Panc1 (cell line): ENCODE data around the gene SYTL5. TPM values are rescaled to one million over a fixed set of nuclear protein-coding genes. Genes with fewer than 3 reads are reported as not detected.

Experiments used
- ATAC-seq: fragments of 200-7000 bp; cut with Tn5 transposase; 2 replicates; pipeline ENCODE4 v1.9.1; 2020; ENCODE audit warnings: mild to moderate bottlenecking, moderate library complexity
- BruUV-seq: library from RNA; stranded (reverse); fragments of 400-500 nt; replicated peaks from 2 replicates; lab custom pipeline; 2021; lab: Mats Ljungman, UMichigan
- CTCF ChIA-PET: fragments of 300-600 bp; sonication (Branson Sonifier 250); formaldehyde crosslinking; loops from one replicate; lab custom pipeline; 2022; ENCODE audit warnings: antibody characterized with exemption; lab: Charles Lee
- POLR2A ChIA-PET: fragments of 300-600 bp; sonication (Branson Sonifier 250); formaldehyde crosslinking; loops from one replicate; lab custom pipeline; 2022; ENCODE audit warnings: antibody characterized with exemption; lab: Charles Lee
- DNase-seq: peaks from one replicate; pipeline ENCODE4 v3.0.0-alpha.2; 2010; ENCODE audit warnings: low read depth, low spot score
- H3K27ac ChIP-seq: 2 replicates; pipeline ENCODE4 v1.5.1; 2011; ENCODE audit warnings: mild to moderate bottlenecking, low read length, inconsistent platforms
- H3K27me3 ChIP-seq: fragments of 200-500 bp; sonication (Bioruptor generic); 2 replicates; pipeline ENCODE4 v1.6.0; 2014; ENCODE audit warnings: low read length, inconsistent platforms; ENCODE audit not compliant: control insufficient read depth, insufficient read depth
- H3K36me3 ChIP-seq: fragments of 200-500 bp; sonication (Bioruptor generic); 2 replicates; pipeline ENCODE4 v1.5.1; 2014; ENCODE audit warnings: inconsistent platforms, mild to moderate bottlenecking, low read length, moderate library complexity; ENCODE audit not compliant: control insufficient read depth, insufficient read depth
- H3K4me1 ChIP-seq: 2 replicates; pipeline ENCODE4 v1.5.1; 2011; ENCODE audit warnings: inconsistent platforms, mild to moderate bottlenecking, low read length, moderate library complexity; ENCODE audit not compliant: control insufficient read depth, insufficient read depth
- H3K4me3 ChIP-seq, 2 experiments: 2 replicates each; pipeline ENCODE4 v1.5.1; 2011 to 2012; ENCODE audit warnings: low read depth in 2 of 2, low read length in 2 of 2, mild to moderate bottlenecking in 2 of 2, inconsistent platforms in 1 of 2, moderate library complexity in 1 of 2
- H3K9me3 ChIP-seq: fragments of 200-500 bp; sonication (Bioruptor generic); 2 replicates; pipeline ENCODE4 v1.5.1; 2014; ENCODE audit warnings: low read depth, mild to moderate bottlenecking, inconsistent platforms, low read length, moderate library complexity; ENCODE audit not compliant: control insufficient read depth, insufficient read depth
- POLR2AphosphoS5 ChIP-seq: IDR thresholded peaks from 2 replicates; pipeline ENCODE4 v1.6.1; 2012; ENCODE audit warnings: mild to moderate bottlenecking, low read depth, low read length, moderate library complexity
- REST ChIP-seq, 2 experiments: IDR thresholded peaks; 2 replicates each; pipeline ENCODE4 v1.6.1; 2011 to 2012; ENCODE audit warnings: low read depth in 2 of 2, control low read depth in 1 of 2, low read length in 1 of 2, mild to moderate bottlenecking in 1 of 2, moderate library complexity in 1 of 2; ENCODE audit not compliant: insufficient read depth in 1 of 2
- SIN3A ChIP-seq: IDR thresholded peaks from 2 replicates; pipeline ENCODE4 v1.6.1; 2012; ENCODE audit warnings: low read depth, mild to moderate bottlenecking, low read length, moderate library complexity, borderline replicate concordance; ENCODE audit not compliant: insufficient read depth
- TCF7L2 ChIP-seq: IDR thresholded peaks from 2 replicates; pipeline ENCODE4 v1.6.1; 2011; ENCODE audit warnings: mild to moderate bottlenecking, low read depth, low read length, inconsistent platforms
- in situ Hi-C: cut with HindIII; loops from 2 replicates; pipeline ENCODE4 v1.10.0; 2016; ENCODE audit warnings: low sequenced_read_pairs, low pct_unique_long_range_greater_than_20kb
- intact Hi-C: fragments of 100-400 bp; cut with micrococcal nuclease; formaldehyde crosslinking; loops from one replicate; pipeline ENCODE4 v1.10.0; 2022; ENCODE audit not compliant: unreplicated experiment
- total RNA-seq: library from RNA; stranded (reverse); gene quantifications from one replicate; pipeline ENCODE4 v1.2.1, GENCODE V29; 2021; ENCODE audit not compliant: unreplicated experiment
- TF ChIP-seq, protein P1 (sequence below): fragments of 450-650 bp; IDR thresholded peaks from 2 replicates; pipeline ENCODE4 v1.5.1; 2017; ENCODE audit warnings: mild to moderate bottlenecking

SYTL5 gene
- total RNA-seq, 1 experiment from 2014 or later = 0.08 TPM

DNA sequence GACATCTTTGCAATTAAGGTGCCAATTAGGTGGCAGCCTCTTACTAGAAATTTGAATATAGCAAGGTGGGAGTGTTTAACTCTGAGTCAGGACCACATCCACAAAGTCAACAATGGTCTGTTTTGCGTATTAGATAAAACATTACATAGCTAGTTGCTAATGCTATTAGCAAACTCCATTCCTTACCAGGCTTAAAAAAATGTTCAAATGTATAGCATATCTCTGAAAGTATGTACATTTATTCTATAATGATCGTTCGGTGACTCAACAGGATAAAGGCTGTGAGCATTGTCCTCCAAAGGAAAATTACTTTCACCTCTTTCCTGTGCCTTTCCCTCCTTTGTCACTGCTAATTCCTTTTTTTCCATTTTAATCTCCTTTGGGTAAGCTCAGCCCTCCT lies 74.5 kb downstream of the SYTL5 start:
- Histone ChIP-seq H3K36me3 (no peaks in the 10 kb centered on the region), H3K27me3 (no peaks in the 10 kb centered on the region), H3K9me3 (no peaks in the 10 kb centered on the region), H3K27ac (no peak overlapping the region), H3K4me3 (no peak overlapping the region), H3K4me1 (no peaks in the 10 kb centered on the region)
- BruUV-seq = no TSS peak
- ATAC-seq = no peak
- CTCF ChIA-PET = no interaction called here
- TF ChIP-seq POLR2AphosphoS5 (no peak), REST (IDR thresholded peaks at IDR 0.05; ENCODE audit: insufficient read depth in 1 of 2, low read depth in 2 of 2, low read length in 1 of 2) (no peak), TCF7L2 (no peak), SIN3A (no peak)
- TF ChIP-seq, protein P1, sequence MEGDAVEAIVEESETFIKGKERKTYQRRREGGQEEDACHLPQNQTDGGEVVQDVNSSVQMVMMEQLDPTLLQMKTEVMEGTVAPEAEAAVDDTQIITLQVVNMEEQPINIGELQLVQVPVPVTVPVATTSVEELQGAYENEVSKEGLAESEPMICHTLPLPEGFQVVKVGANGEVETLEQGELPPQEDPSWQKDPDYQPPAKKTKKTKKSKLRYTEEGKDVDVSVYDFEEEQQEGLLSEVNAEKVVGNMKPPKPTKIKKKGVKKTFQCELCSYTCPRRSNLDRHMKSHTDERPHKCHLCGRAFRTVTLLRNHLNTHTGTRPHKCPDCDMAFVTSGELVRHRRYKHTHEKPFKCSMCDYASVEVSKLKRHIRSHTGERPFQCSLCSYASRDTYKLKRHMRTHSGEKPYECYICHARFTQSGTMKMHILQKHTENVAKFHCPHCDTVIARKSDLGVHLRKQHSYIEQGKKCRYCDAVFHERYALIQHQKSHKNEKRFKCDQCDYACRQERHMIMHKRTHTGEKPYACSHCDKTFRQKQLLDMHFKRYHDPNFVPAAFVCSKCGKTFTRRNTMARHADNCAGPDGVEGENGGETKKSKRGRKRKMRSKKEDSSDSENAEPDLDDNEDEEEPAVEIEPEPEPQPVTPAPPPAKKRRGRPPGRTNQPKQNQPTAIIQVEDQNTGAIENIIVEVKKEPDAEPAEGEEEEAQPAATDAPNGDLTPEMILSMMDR = no peak
- in situ Hi-C loops (no loop called here), intact Hi-C loops (no loop called here)
- POLR2A ChIA-PET = no interaction called here
- DNase-seq = no peak

- intact Hi-C loops (no loop called here), in situ Hi-C loops (no loop called here)
- CTCF ChIA-PET = no interaction called here
- Histone ChIP-seq H3K4me3 (no peak overlapping the region), H3K27ac (no peak overlapping the region), H3K27me3 (no peaks in the 10 kb centered on the region), H3K9me3 (no peaks in the 10 kb centered on the region), H3K36me3 (no peaks in the 10 kb centered on the region), H3K4me1 (no peaks in the 10 kb centered on the region)
- no peak for ATAC-seq
- POLR2A ChIA-PET = no interaction called here
- TF ChIP-seq POLR2AphosphoS5 (no peak), REST (IDR thresholded peaks at IDR 0.05; ENCODE audit: insufficient read depth in 1 of 2, low read depth in 2 of 2, low read length in 1 of 2) (no peak), SIN3A (no peak), TCF7L2 (no peak)
- TF ChIP-seq, protein P1 = no peak
- no TSS peak for BruUV-seq
- no peak for DNase-seq
These were observed 75.6 kb downstream of the SYTL5 start for GRCh38 chrX:38081909-38082308.
